SH-SY5Y (cell line): Measurements from ENCODE around the gene ESR2.

ENCODE experiments used
- GATA2 ChIP-seq: IDR thresholded peaks from 2 replicates; pipeline ENCODE4 v1.6.1; 2011; ENCODE audit warnings: mild to moderate bottlenecking, low read depth, low read length
- GATA3 ChIP-seq: IDR thresholded peaks from 2 replicates; pipeline ENCODE4 v1.6.1; 2011; ENCODE audit warnings: low read depth, mild to moderate bottlenecking, low read length, moderate library complexity

DNA sequence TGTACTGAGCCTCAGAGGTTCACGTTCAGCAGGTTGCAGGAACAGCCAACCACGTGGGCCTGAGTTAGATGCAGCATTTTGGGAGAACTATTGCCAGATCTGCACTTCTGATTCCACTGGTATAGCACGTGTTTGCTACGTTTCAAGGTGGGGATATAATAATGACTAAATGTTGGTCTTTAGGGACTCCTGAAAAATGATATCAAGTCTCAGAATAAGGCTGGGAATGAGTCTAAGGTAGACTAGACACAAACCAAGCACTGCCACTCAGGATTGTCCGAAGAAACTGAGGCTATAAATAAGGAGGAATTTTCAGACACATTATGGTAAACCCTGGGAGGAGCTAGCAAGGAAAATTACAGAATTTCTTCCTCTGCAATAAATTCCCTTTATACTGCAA is 98.1 kb downstream of the ESR2 start:
- no peak for TF ChIP-seq GATA3
- TF ChIP-seq GATA2: no peak
